Calu3 (cell line): Measurements from ENCODE around the gene HOOK1. TPM values are rescaled to one million over a fixed set of nuclear protein-coding genes. Genes with fewer than 3 reads are reported as not detected.
"Not testable (repeated sequence)": the region's sequence is repeated elsewhere in the genome, so short reads cannot be mapped to it uniquely, and the experiment has no call there.

Source experiments
- BruUV-seq: library from RNA; stranded (reverse); fragments of 400-500 nt; replicated peaks from 2 replicates; lab custom pipeline; 2021; lab: Mats Ljungman, UMichigan
- CTCF ChIA-PET: fragments of 300-600 bp; sonication (Branson Sonifier 250); formaldehyde crosslinking; loops from one replicate; lab custom pipeline; 2022; ENCODE audit warnings: antibody characterized with exemption; lab: Charles Lee
- DNase-seq: peaks from one replicate; pipeline ENCODE4 v3.0.0; 2022
- H3K27ac Mint-ChIP-seq: one replicate; pipeline ENCODE4 v1.8.0; 2022; ENCODE audit warnings: mixed read lengths; ENCODE audit not compliant: unreplicated experiment
- H3K27me3 Mint-ChIP-seq: one replicate; pipeline ENCODE4 v1.8.0; 2022; ENCODE audit warnings: mixed read lengths; ENCODE audit not compliant: unreplicated experiment
- H3K36me3 Mint-ChIP-seq: one replicate; pipeline ENCODE4 v1.8.0; 2022; ENCODE audit warnings: mild to moderate bottlenecking, moderate library complexity, mixed read lengths; ENCODE audit not compliant: insufficient read depth, unreplicated experiment
- H3K4me1 Mint-ChIP-seq: one replicate; pipeline ENCODE4 v1.8.0; 2022; ENCODE audit warnings: mild to moderate bottlenecking, low read depth, mixed read lengths; ENCODE audit not compliant: unreplicated experiment
- H3K4me3 Mint-ChIP-seq: one replicate; pipeline ENCODE4 v1.8.0; 2022; ENCODE audit warnings: mild to moderate bottlenecking, low read depth, moderate library complexity, mixed read lengths; ENCODE audit not compliant: unreplicated experiment
- H3K9me3 Mint-ChIP-seq: one replicate; pipeline ENCODE4 v1.8.0; 2022; ENCODE audit warnings: low read depth, mixed read lengths; ENCODE audit not compliant: unreplicated experiment
- intact Hi-C: fragments of 100-400 bp; cut with micrococcal nuclease; formaldehyde crosslinking; loops from one replicate; pipeline ENCODE4 v1.10.0; 2022; ENCODE audit not compliant: unreplicated experiment
- total RNA-seq: library from RNA; stranded (reverse); gene quantifications from 2 replicates; pipeline ENCODE4 v1.2.3, GENCODE V29; 2022
- TF ChIP-seq, protein P1 (sequence below): fragments of 200-600 bp; IDR thresholded peaks from one replicate; pipeline ENCODE4 v1.8.0; 2022; ENCODE audit warnings: antibody characterized with exemption; ENCODE audit not compliant: unreplicated experiment

HOOK1 gene
- total RNA-seq, 1 experiment from 2014 or later, result 50.4 TPM

DNA sequence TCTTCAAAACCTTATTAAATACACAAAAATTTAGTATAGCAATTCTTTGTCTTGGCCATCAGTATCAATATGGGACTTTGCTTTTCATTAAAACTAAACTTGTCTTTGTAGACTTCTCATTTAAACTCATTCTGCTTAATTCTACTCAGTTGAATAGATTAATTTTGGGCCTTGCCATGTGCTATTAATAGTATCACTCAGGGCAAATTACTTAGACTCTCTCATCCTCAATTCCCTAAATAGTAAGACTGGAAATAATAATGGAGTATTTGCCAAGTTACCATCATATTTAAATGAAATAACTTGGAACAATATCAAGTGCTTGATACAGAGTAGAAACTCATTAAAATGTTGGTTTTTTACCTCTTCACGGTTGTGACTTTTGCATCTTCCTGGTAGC, 13.4 kb downstream of the HOOK1 start:
- no peaks in the 10 kb centered on the region for H3K4me1 Mint-ChIP-seq
- DNase-seq, result no peak
- no peaks in the 10 kb centered on the region for H3K9me3 Mint-ChIP-seq
- CTCF ChIA-PET, result no interaction called here
- no TSS peak for BruUV-seq
- intact Hi-C loops, result no loop called here
- H3K27ac Mint-ChIP-seq, result no peak overlapping the region
- H3K27me3 Mint-ChIP-seq, result no peaks in the 10 kb centered on the region
- no peak overlapping the region for H3K4me3 Mint-ChIP-seq
- TF ChIP-seq, protein P1, sequence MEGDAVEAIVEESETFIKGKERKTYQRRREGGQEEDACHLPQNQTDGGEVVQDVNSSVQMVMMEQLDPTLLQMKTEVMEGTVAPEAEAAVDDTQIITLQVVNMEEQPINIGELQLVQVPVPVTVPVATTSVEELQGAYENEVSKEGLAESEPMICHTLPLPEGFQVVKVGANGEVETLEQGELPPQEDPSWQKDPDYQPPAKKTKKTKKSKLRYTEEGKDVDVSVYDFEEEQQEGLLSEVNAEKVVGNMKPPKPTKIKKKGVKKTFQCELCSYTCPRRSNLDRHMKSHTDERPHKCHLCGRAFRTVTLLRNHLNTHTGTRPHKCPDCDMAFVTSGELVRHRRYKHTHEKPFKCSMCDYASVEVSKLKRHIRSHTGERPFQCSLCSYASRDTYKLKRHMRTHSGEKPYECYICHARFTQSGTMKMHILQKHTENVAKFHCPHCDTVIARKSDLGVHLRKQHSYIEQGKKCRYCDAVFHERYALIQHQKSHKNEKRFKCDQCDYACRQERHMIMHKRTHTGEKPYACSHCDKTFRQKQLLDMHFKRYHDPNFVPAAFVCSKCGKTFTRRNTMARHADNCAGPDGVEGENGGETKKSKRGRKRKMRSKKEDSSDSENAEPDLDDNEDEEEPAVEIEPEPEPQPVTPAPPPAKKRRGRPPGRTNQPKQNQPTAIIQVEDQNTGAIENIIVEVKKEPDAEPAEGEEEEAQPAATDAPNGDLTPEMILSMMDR, result no peak
- H3K36me3 Mint-ChIP-seq, result peaks cover 15% of the 10 kb centered on the region

DNA sequence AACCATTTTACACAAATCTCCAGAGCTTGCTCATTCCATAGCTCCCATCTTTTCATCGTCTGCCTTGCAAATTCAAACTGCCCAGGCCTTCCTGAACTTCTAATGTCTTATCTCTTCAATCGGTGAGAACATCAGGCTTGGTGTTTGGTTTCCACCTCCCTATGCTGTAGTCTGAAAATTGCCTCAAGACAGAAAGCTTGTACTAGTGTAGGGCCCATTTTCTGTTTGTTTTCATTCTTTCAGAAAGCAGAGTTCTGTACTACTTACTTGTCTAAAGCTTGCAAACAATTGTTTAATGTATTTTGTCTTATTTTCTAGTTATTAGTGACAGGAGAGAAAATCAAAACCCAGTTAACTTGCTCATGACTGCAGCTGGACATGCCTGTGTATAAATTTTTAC, 16.8 kb downstream of the HOOK1 start:
- CTCF ChIA-PET, result no interaction called here
- Mint-ChIP-seq H3K27me3 (no peaks in the 10 kb centered on the region), H3K4me1 (no peaks in the 10 kb centered on the region), H3K27ac (no peak overlapping the region), H3K9me3 (no peaks in the 10 kb centered on the region), H3K4me3 (no peak overlapping the region), H3K36me3 (peaks cover 17% of the 10 kb centered on the region)
- intact Hi-C loops, result no loop called here
- no peak for DNase-seq
- TF ChIP-seq, protein P1, result no peak
- BruUV-seq, result no TSS peak

DNA sequence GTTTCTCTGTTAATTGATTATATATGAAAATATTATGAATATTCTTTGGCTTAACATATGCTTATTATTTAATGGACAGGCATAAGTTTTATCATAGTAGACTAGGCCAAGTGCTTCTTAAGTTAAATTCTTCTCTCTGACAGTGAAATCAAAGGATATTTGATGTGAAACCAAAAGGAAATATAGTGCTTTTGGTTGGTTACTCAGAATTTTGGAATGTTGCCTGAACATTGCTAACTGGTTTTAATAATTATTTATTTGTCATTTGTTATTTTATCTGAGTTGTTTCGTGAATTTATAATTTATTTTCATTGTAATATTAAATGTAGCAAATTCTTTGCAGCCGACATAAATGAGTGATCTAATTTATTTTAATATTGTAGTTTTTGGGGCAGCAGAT, 18.3 kb downstream of the HOOK1 start:
- BruUV-seq, result no TSS peak
- H3K4me1 Mint-ChIP-seq, result no peaks in the 10 kb centered on the region
- TF ChIP-seq, protein P1, result no peak
- intact Hi-C loops, result no loop called here
- no peak overlapping the region for H3K4me3 Mint-ChIP-seq
- peaks cover 19% of the 10 kb centered on the region for H3K36me3 Mint-ChIP-seq
- H3K9me3 Mint-ChIP-seq, result no peaks in the 10 kb centered on the region
- H3K27me3 Mint-ChIP-seq, result no peaks in the 10 kb centered on the region
- DNase-seq, result no peak
- CTCF ChIA-PET, result no interaction called here
- no peak overlapping the region for H3K27ac Mint-ChIP-seq

DNA sequence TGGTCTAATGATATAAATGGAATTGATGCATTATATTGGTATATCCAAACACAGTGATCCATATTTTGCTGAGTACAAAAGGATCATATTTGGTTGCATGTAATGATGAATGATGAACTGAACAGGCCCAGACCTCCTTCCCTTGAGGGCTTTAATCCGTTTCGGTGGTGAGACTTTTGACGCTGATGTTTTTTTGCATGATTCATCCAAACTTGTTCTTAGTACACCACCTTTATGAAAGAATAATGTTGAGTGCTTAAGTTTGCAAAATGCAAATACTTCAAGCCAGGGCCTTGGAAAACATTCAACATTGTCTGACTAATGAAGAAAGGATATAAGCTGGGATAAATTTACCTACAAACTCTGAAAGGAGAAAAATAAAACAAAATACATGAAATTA, 19.2 kb downstream of the HOOK1 start:
- no peak for DNase-seq

DNA sequence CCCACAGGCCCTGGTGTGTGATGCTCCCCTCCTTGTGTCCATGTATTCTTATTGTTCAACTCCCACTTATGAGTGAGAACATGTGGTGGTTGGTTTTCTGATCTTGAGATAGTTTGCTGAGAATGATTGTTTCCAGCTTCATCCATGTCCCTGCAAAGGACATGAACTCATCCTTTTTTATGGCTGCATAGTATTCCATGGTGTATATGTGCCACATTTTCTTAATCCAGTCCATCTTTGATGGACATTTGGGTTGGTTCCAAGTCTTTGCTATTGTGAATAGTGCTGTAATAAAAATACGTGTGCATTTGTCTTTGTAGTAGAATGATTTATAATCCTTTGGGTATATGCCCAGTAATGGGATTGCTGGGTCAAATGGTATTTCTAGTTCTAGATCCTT, 23.1 kb downstream of the HOOK1 start:
- H3K27me3 Mint-ChIP-seq, intact Hi-C loops, H3K9me3 Mint-ChIP-seq, H3K4me1 Mint-ChIP-seq, BruUV-seq, H3K4me3 Mint-ChIP-seq, CTCF ChIA-PET, H3K27ac Mint-ChIP-seq, DNase-seq: not testable (repeated sequence)
- peaks cover 24% of the 10 kb centered on the region for H3K36me3 Mint-ChIP-seq

More for the DNA sequence above, 19.2 kb downstream of the HOOK1 start:
- CTCF ChIA-PET, result no interaction called here
- TF ChIP-seq, protein P1, result no peak
- H3K4me1 Mint-ChIP-seq, result no peaks in the 10 kb centered on the region
- intact Hi-C loops, result no loop called here
- no peaks in the 10 kb centered on the region for H3K27me3 Mint-ChIP-seq
- BruUV-seq, result no TSS peak
- peaks cover 27% of the 10 kb centered on the region for H3K36me3 Mint-ChIP-seq
- no peak overlapping the region for H3K27ac Mint-ChIP-seq
- no peak overlapping the region for H3K4me3 Mint-ChIP-seq
- H3K9me3 Mint-ChIP-seq, result no peaks in the 10 kb centered on the region
